CD1c-positive myeloid dendritic cell (primary cell): ENCODE measurements around the gene SCGB1C2.
"Not testable (repeated sequence)": the region's sequence is repeated elsewhere in the genome, so short reads cannot be mapped to it uniquely, and the experiment has no call there.

Experiments
- DNase-seq: peaks from one replicate; pipeline ENCODE4 v3.0.0-alpha.2; 2016; ENCODE audit errors: extremely low spot score

SCGB1C2 gene

GRCh38 chr17:149231-149630, 11.9 kb downstream of the SCGB1C2 start:
- DNase-seq = no peak

- no peak for DNase-seq
These were observed 12.7 kb downstream of the SCGB1C2 start for GRCh38 chr17:149897-150584.

- DNase-seq = no peak
These were observed 13.6 kb downstream of the SCGB1C2 start for GRCh38 chr17:151004-151403.

GRCh38 chr17:151886-152859, 14.8 kb downstream of the SCGB1C2 start:
- DNase-seq = no peak

GRCh38 chr17:152860-153420, 15.6 kb downstream of the SCGB1C2 start:
- DNase-seq = no peak

GRCh38 chr17:153851-154250, 16.5 kb downstream of the SCGB1C2 start:
- no peak for DNase-seq

- DNase-seq = no peak
These were observed 18.2 kb downstream of the SCGB1C2 start for GRCh38 chr17:155576-155975.

GRCh38 chr17:156094-156621, 18.8 kb downstream of the SCGB1C2 start:
- no peak for DNase-seq

- no peak for DNase-seq
These were observed 19.6 kb downstream of the SCGB1C2 start for GRCh38 chr17:156946-157345.

GRCh38 chr17:157901-158300, 20.5 kb downstream of the SCGB1C2 start:
- DNase-seq = no peak

GRCh38 chr17:158379-158778, 21.0 kb downstream of the SCGB1C2 start:
- no peak for DNase-seq

- no peak for DNase-seq
These were observed 22.2 kb downstream of the SCGB1C2 start for GRCh38 chr17:159609-160008.

- no peak for DNase-seq
These were observed 23.0 kb downstream of the SCGB1C2 start for GRCh38 chr17:160336-160735.

- no peak for DNase-seq
These were observed 24.1 kb downstream of the SCGB1C2 start for GRCh38 chr17:161481-161880.

GRCh38 chr17:162689-163088, 25.3 kb downstream of the SCGB1C2 start:
- DNase-seq = no peak

- DNase-seq = no peak
These were observed 26.2 kb downstream of the SCGB1C2 start for GRCh38 chr17:163514-164098.

GRCh38 chr17:164303-165235, 27.2 kb downstream of the SCGB1C2 start:
- DNase-seq = peak; percentile 34

- no peak for DNase-seq
These were observed 28.6 kb downstream of the SCGB1C2 start for GRCh38 chr17:165939-166338.

GRCh38 chr17:168614-169013, 31.2 kb downstream of the SCGB1C2 start:
- DNase-seq = not testable (repeated sequence)

- DNase-seq = no peak
These were observed 32.8 kb downstream of the SCGB1C2 start for GRCh38 chr17:170130-170670.

- DNase-seq = no peak
These were observed 34.5 kb downstream of the SCGB1C2 start for GRCh38 chr17:171871-172270.
